Gastrocnemius medialis (tissue), 4 donors: ENCODE results near the gene ERCC1.

Source experiments
- POLR2A ChIP-seq, 2 donors: fragments of 450-650 bp; IDR thresholded peaks; one replicate each; pipeline ENCODE4 v1.6.1; 2017; ENCODE audit warnings: antibody characterized with exemption in 2 of 2, mild to moderate bottlenecking in 2 of 2, moderate library complexity in 2 of 2
- TF ChIP-seq, protein P1 (sequence below), 5 experiments: fragments of 450-650 bp in 3 of 5; fragments of 200-600 bp in 2 of 5; sonication (generic) in 2 of 5; IDR thresholded peaks in 4 of 5; conservative IDR thresholded peaks in 1 of 5; 1 replicate in 4 of 5; 2 replicates in 1 of 5; pipeline ENCODE4 v1.5.1; 2016 to 2019; ENCODE audit warnings: antibody characterized with exemption in 5 of 5, mild to moderate bottlenecking in 3 of 5, moderate library complexity in 3 of 5

DNA sequence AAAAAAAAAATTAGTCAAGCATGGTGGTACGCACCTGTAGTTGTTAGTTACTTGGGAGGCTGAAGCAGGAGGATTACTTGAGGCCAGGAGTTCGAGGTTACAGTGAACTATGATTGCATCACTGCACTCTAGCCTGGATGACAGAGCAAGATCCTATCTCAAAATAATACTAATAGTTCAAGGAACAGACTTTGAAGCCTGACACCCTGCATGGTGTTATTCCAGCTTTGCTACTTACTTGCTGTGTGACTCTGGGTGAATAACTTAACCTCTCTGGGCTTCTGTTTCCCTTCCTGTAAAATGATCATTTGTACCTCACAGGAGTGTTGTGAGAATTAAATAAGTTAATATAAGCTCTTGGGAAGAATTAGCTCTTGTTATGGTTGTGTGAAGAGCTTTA is 40.6 kb upstream of the ERCC1 start:
- TF ChIP-seq, protein P1, sequence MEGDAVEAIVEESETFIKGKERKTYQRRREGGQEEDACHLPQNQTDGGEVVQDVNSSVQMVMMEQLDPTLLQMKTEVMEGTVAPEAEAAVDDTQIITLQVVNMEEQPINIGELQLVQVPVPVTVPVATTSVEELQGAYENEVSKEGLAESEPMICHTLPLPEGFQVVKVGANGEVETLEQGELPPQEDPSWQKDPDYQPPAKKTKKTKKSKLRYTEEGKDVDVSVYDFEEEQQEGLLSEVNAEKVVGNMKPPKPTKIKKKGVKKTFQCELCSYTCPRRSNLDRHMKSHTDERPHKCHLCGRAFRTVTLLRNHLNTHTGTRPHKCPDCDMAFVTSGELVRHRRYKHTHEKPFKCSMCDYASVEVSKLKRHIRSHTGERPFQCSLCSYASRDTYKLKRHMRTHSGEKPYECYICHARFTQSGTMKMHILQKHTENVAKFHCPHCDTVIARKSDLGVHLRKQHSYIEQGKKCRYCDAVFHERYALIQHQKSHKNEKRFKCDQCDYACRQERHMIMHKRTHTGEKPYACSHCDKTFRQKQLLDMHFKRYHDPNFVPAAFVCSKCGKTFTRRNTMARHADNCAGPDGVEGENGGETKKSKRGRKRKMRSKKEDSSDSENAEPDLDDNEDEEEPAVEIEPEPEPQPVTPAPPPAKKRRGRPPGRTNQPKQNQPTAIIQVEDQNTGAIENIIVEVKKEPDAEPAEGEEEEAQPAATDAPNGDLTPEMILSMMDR (IDR thresholded peaks at IDR 0.05 in 4 of 5, conservative IDR thresholded peaks at IDR 0.05 in 1 of 5): no peak
- TF ChIP-seq POLR2A (IDR thresholded peaks at IDR 0.05): no peak
